PC-3 (cell line): ENCODE data around the gene FTO. TPM values are rescaled to one million over a fixed set of nuclear protein-coding genes. Genes with fewer than 3 reads are reported as not detected.

Experiments
- ATAC-seq: fragments of 200-7000 bp; cut with Tn5 transposase; 2 replicates; pipeline ENCODE4 v1.9.1; 2020; ENCODE audit warnings: mild to moderate bottlenecking, moderate library complexity
- BruUV-seq: library from RNA; stranded (reverse); fragments of 400-500 nt; replicated peaks from 2 replicates; lab custom pipeline; 2021; lab: Mats Ljungman, UMichigan
- CTCF ChIA-PET: fragments of 300-600 bp; sonication (Branson Sonifier 250); formaldehyde crosslinking; loops from one replicate; lab custom pipeline; 2022; ENCODE audit warnings: antibody characterized with exemption; lab: Charles Lee
- POLR2A ChIA-PET: fragments of 300-600 bp; sonication (Branson Sonifier 250); formaldehyde crosslinking; loops from one replicate; lab custom pipeline; 2022; ENCODE audit warnings: antibody characterized with exemption; ENCODE audit not compliant: unreplicated experiment; lab: Charles Lee
- DNase-seq: peaks from one replicate; pipeline ENCODE4 v3.0.0-alpha.2; 2015
- H2AFZ ChIP-seq: fragments of 300-600 bp; sonication (generic); 2 replicates; pipeline ENCODE4 v1.6.0; 2016; ENCODE audit warnings: antibody characterized with exemption, low read length
- H3F3A ChIP-seq: fragments of 300-600 bp; sonication (generic); one replicate; pipeline ENCODE4 v1.6.0; 2017; ENCODE audit warnings: antibody characterized with exemption, low read length, control low read depth, mild to moderate bottlenecking; ENCODE audit not compliant: unreplicated experiment
- H3K27ac ChIP-seq: fragments of 300-600 bp; sonication (generic); 2 replicates; pipeline ENCODE4 v1.5.1; 2016; ENCODE audit warnings: mild to moderate bottlenecking, low read length
- H3K27me3 ChIP-seq: fragments of 300-600 bp; sonication (generic); 2 replicates; pipeline ENCODE4 v1.6.1; 2016; ENCODE audit warnings: low read length, mixed read lengths
- H3K36me3 ChIP-seq: fragments of 300-600 bp; sonication (generic); 2 replicates; pipeline ENCODE4 v1.6.1; 2016; ENCODE audit warnings: low read depth, mixed run types, low read length, mixed read lengths
- H3K4me1 ChIP-seq: fragments of 300-600 bp; sonication (generic); 2 replicates; pipeline ENCODE4 v1.5.1; 2016; ENCODE audit warnings: low read length; ENCODE audit not compliant: insufficient read depth
- H3K4me2 ChIP-seq: fragments of 300-600 bp; sonication (generic); 2 replicates; pipeline ENCODE4 v1.6.0; 2016; ENCODE audit warnings: low read length
- H3K4me3 ChIP-seq: fragments of 300-600 bp; sonication (generic); 2 replicates; pipeline ENCODE4 v1.5.1; 2016; ENCODE audit warnings: mild to moderate bottlenecking, low read length, mixed read lengths
- H3K79me2 ChIP-seq: fragments of 300-600 bp; sonication (generic); 2 replicates; pipeline ENCODE4 v1.6.1; 2017; ENCODE audit warnings: low read length, mixed read lengths
- H3K9ac ChIP-seq: fragments of 300-600 bp; sonication (generic); 2 replicates; pipeline ENCODE4 v1.6.0; 2016; ENCODE audit warnings: mild to moderate bottlenecking, low read length
- H3K9me2 ChIP-seq: fragments of 300-600 bp; sonication (generic); replicated peaks from 2 replicates; pipeline ENCODE4 v1.6.1; 2016; ENCODE audit warnings: mixed run types, low read length, mixed read lengths
- H3K9me3 ChIP-seq: fragments of 300-600 bp; sonication (generic); 2 replicates; pipeline ENCODE4 v1.6.1; 2016; ENCODE audit warnings: low read length, mixed read lengths
- H4K20me1 ChIP-seq: fragments of 300-600 bp; sonication (generic); 2 replicates; pipeline ENCODE4 v1.6.1; 2016; ENCODE audit warnings: low read length, mixed read lengths
- CTCF ChIP-seq: fragments of 300-600 bp; sonication (generic); conservative IDR thresholded peaks from 2 replicates; pipeline ENCODE4 v1.5.1; 2017; ENCODE audit warnings: antibody characterized with exemption, low read depth, mild to moderate bottlenecking, low read length
- EZH2 ChIP-seq: fragments of 300-600 bp; sonication (generic); IDR thresholded peaks from one replicate; pipeline ENCODE4 v1.6.1; 2017; ENCODE audit warnings: antibody characterized with exemption, mild to moderate bottlenecking, low read length; ENCODE audit not compliant: unreplicated experiment
- EZH2phosphoT487 ChIP-seq: fragments of 300-600 bp; sonication (generic); IDR thresholded peaks from 2 replicates; pipeline ENCODE4 v1.6.1; 2018; ENCODE audit warnings: mild to moderate bottlenecking, antibody characterized with exemption, low read length, borderline replicate concordance
- intact Hi-C: fragments of 100-400 bp; cut with micrococcal nuclease; formaldehyde crosslinking; loops from 2 replicates; pipeline ENCODE4 v1.9.0; 2023
- total RNA-seq: library from RNA; depleted of rRNA; stranded (reverse); fragments of >200 nt; gene quantifications from 2 replicates; pipeline ENCODE4 v1.2.3, GENCODE V29; 2014

Gene FTO
- total RNA-seq, 1 experiment from 2014 or later, result 27.0 TPM

- no peaks in the 10 kb centered on the region for H3K36me3 ChIP-seq
- H3F3A ChIP-seq, result peaks cover 3% of the 10 kb centered on the region
- ATAC-seq, result no peak
- ChIA-PET POLR2A (no interaction called here), CTCF (no interaction called here)
- H3K9ac ChIP-seq, result no peak overlapping the region
- peaks cover 51% of the 10 kb centered on the region for H3K79me2 ChIP-seq
- TF ChIP-seq EZH2 (no peak), EZH2phosphoT487 (no peak), CTCF (no peak)
- no TSS peak for BruUV-seq
- intact Hi-C loops, result no loop called here
- no peak overlapping the region for H3K4me3 ChIP-seq
- H3K9me2 ChIP-seq, result no peaks in the 10 kb centered on the region
- H3K27ac ChIP-seq, result no peak overlapping the region
- peaks cover 41% of the 10 kb centered on the region for H3K4me1 ChIP-seq
- H3K27me3 ChIP-seq, result no peaks in the 10 kb centered on the region
- no peaks in the 10 kb centered on the region for H4K20me1 ChIP-seq
- no peak overlapping the region for H2AFZ ChIP-seq
- no peak for DNase-seq
- no peaks in the 10 kb centered on the region for H3K9me3 ChIP-seq
- no peak overlapping the region for H3K4me2 ChIP-seq
Measured at GRCh38 chr16:53785916-53786315, 82.0 kb downstream of the FTO start.

GRCh38 chr16:53787423-53787822 lies 83.5 kb downstream of the FTO start:
- Histone ChIP-seq H3K27me3 (no peaks in the 10 kb centered on the region), H3F3A (peaks cover 3% of the 10 kb centered on the region), H3K27ac (no peak overlapping the region), H3K4me2 (no peak overlapping the region), H3K4me3 (no peak overlapping the region), H3K79me2 (peaks cover 39% of the 10 kb centered on the region), H3K36me3 (no peaks in the 10 kb centered on the region), H3K9me2 (no peaks in the 10 kb centered on the region), H3K4me1 (peaks cover 26% of the 10 kb centered on the region), H2AFZ (no peak overlapping the region), H3K9ac (no peak overlapping the region), H3K9me3 (no peaks in the 10 kb centered on the region), H4K20me1 (no peaks in the 10 kb centered on the region)
- ATAC-seq, result no peak
- POLR2A ChIA-PET, result no interaction called here
- CTCF ChIA-PET, result no interaction called here
- no peak for DNase-seq
- no peak for TF ChIP-seq CTCF
- TF ChIP-seq EZH2phosphoT487, result no peak
- no peak for TF ChIP-seq EZH2
- BruUV-seq, result no TSS peak
- intact Hi-C loops, result no loop called here

GRCh38 chr16:53789137-53789536 lies 85.2 kb downstream of the FTO start:
- no TSS peak for BruUV-seq
- Histone ChIP-seq H3K79me2 (peaks cover 29% of the 10 kb centered on the region; the same call in 1 of the 2 replicates), H3F3A (no peaks in the 10 kb centered on the region), H3K9ac (no peak overlapping the region), H3K4me2 (no peak overlapping the region), H3K9me3 (no peaks in the 10 kb centered on the region), H3K27ac (no peak overlapping the region), H2AFZ (no peak overlapping the region), H3K4me3 (no peak overlapping the region), H3K9me2 (no peaks in the 10 kb centered on the region), H3K36me3 (no peaks in the 10 kb centered on the region), H3K27me3 (no peaks in the 10 kb centered on the region), H4K20me1 (no peaks in the 10 kb centered on the region), H3K4me1 (peaks cover 12% of the 10 kb centered on the region)
- POLR2A ChIA-PET, result no interaction called here
- CTCF ChIA-PET, result no interaction called here
- no peak for ATAC-seq
- DNase-seq, result no peak
- intact Hi-C loops, result no loop called here
- TF ChIP-seq CTCF (no peak), EZH2phosphoT487 (no peak), EZH2 (no peak)
